Lower lobe of right lung (tissue), 2 donors: ENCODE results near the gene CACNA1H. TPM values are rescaled to one million over a fixed set of nuclear protein-coding genes. Genes with fewer than 3 reads are reported as not detected.

Source experiments
- ATAC-seq, 2 donors: fragments of 200-7000 bp; cut with Tn5 transposase; one replicate each; pipeline ENCODE4 v1.9.1; 2020 to 2022; ENCODE audit warnings: mild to moderate bottlenecking in 2 of 2, moderate library complexity in 2 of 2
- DNase-seq: peaks from one replicate; pipeline ENCODE4 v3.0.0-alpha.2; 2020
- H3K27ac ChIP-seq: fragments of 200-600 bp; one replicate; pipeline ENCODE4 v1.8.0; 2022
- H3K27me3 ChIP-seq: fragments of 200-600 bp; one replicate; pipeline ENCODE4 v1.8.0; 2022; ENCODE audit warnings: low read depth
- H3K36me3 ChIP-seq: fragments of 200-600 bp; one replicate; pipeline ENCODE4 v1.8.0; 2022; ENCODE audit warnings: mild to moderate bottlenecking
- H3K4me1 ChIP-seq: fragments of 200-600 bp; one replicate; pipeline ENCODE4 v1.8.0; 2022
- H3K4me3 ChIP-seq: fragments of 200-600 bp; one replicate; pipeline ENCODE4 v1.8.0; 2022; ENCODE audit warnings: mild to moderate bottlenecking
- H3K9me3 ChIP-seq: fragments of 200-600 bp; one replicate; pipeline ENCODE4 v1.8.0; 2022
- intact Hi-C: fragments of 100-400 bp; cut with DNase I; formaldehyde crosslinking; loops from one replicate; pipeline ENCODE4 v1.11.0; 2022
- total RNA-seq: library from RNA; stranded (reverse); fragmentation: NEBNext Ultra II Directional; extraction: Animal tissue kit (Norgen Biotek cat#: 25700); gene quantifications from one replicate; pipeline ENCODE4 v1.2.1, GENCODE V29; 2021
- TF ChIP-seq, protein P1 (sequence below): fragments of 200-600 bp; IDR thresholded peaks from one replicate; pipeline ENCODE4 v1.8.0; 2022; ENCODE audit warnings: antibody characterized with exemption, mild to moderate bottlenecking
- donor health status: DM: no; HTN: yes; CAD: no; lungs with severe emphysema.

Gene CACNA1H
- total RNA-seq, 1 donor from 2014 or later: 8.4 TPM

DNA sequence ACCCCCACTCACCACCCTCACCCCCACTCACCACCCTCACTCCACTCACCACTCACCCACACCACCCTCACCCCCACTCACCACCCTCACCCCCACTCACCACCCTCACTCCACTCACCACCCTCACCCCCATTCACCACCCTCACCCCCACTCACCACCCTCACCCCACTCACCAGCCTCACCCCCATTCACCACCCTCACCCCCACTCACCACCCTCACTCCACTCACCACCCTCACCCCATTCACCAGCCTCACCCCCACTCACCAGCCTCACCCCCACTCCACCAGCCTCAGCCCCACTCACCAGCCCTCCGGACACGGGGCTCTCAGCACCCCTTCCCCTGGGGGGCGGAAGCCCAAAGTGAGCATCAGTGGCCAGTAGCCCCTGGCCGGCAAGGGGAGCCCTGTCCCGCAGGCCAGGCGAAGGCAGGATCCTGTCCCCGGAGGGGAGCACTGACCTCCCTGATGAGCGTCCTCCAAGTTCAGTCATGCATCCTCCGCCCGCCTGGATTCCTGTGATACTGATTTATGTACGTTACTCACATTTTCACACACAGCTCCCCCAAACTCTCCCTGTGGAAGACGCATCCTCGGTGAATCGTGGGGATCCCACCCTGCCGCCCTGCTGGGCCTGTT is 38.9 kb upstream of the CACNA1H start:
- Histone ChIP-seq H3K4me1 (no peaks in the 10 kb centered on the region), H3K36me3 (no peaks in the 10 kb centered on the region), H3K9me3 (no peaks in the 10 kb centered on the region), H3K27ac (no peak overlapping the region), H3K27me3 (peaks cover 49% of the 10 kb centered on the region), H3K4me3 (no peak overlapping the region)
- intact Hi-C loops: no loop called here
- TF ChIP-seq, protein P1, sequence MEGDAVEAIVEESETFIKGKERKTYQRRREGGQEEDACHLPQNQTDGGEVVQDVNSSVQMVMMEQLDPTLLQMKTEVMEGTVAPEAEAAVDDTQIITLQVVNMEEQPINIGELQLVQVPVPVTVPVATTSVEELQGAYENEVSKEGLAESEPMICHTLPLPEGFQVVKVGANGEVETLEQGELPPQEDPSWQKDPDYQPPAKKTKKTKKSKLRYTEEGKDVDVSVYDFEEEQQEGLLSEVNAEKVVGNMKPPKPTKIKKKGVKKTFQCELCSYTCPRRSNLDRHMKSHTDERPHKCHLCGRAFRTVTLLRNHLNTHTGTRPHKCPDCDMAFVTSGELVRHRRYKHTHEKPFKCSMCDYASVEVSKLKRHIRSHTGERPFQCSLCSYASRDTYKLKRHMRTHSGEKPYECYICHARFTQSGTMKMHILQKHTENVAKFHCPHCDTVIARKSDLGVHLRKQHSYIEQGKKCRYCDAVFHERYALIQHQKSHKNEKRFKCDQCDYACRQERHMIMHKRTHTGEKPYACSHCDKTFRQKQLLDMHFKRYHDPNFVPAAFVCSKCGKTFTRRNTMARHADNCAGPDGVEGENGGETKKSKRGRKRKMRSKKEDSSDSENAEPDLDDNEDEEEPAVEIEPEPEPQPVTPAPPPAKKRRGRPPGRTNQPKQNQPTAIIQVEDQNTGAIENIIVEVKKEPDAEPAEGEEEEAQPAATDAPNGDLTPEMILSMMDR: no peak
- DNase-seq (no peak), ATAC-seq (no peak)

DNA sequence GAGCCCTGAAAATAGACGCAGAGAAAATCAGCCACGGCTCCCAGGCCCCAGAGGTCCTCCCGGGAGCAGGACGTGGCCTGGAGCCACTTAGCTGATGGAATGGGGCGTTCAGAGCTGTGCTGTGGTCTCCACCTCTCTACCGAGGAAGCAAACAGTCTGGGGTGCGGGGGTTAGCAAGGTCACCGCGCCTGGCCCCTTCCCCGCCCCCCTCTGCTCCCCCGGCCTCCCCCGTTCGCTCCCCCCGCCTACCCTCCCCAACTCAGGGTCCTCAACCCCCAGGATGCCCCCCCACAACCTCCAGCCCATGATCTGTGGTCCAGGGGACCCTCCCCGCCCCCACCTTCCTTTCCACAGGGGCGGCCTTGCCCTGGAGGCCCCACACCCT is 36.2 kb upstream of the CACNA1H start:
- Histone ChIP-seq H3K36me3 (no peaks in the 10 kb centered on the region), H3K27me3 (peaks cover 57% of the 10 kb centered on the region), H3K9me3 (no peaks in the 10 kb centered on the region), H3K27ac (no peak overlapping the region), H3K4me3 (no peak overlapping the region), H3K4me1 (no peaks in the 10 kb centered on the region)
- no peak for ATAC-seq
- DNase-seq: no peak
- TF ChIP-seq, protein P1: no peak
- intact Hi-C loops: no loop called here

DNA sequence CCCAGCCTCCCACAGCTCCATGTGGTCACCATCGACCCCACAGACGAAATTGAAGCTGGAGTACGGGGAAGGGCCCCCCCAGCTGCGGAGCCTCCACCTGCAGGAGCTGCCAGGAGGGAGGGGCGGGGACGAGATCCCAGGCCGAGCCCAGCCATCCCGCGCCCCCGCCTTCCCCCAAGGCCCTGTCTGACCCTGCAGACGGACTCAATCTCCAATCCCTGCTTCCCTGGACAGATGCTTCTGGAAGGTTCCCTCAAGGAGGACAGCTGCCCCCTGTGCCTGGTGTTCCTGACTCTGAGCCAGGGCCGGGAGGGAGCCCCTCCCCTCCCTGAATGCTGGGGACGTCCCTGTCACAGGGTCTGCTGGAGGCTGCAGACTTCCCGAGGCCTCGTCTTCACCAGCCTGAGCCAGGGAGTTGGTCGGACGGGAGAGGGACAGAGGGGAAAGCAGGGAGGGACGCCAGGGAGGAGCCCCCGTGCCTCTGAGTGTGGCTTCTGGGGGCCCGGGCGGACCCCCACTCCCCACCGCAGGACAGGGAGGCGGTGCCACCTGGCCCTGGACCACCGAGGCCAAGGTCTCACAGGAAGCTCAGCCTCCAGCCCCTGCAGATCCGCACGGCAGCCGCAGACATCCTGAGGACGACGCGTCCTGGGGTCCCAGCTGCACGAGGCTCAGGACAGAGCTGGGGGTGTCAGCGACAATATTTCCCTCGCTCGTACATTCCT is 35.6 kb upstream of the CACNA1H start:
- TF ChIP-seq, protein P1: no peak
- Histone ChIP-seq H3K36me3 (no peaks in the 10 kb centered on the region), H3K27me3 (peaks cover 54% of the 10 kb centered on the region), H3K4me1 (no peaks in the 10 kb centered on the region), H3K9me3 (no peaks in the 10 kb centered on the region), H3K4me3 (no peak overlapping the region), H3K27ac (no peak overlapping the region)
- ATAC-seq (no peak), DNase-seq (no peak)
- intact Hi-C loops: no loop called here

DNA sequence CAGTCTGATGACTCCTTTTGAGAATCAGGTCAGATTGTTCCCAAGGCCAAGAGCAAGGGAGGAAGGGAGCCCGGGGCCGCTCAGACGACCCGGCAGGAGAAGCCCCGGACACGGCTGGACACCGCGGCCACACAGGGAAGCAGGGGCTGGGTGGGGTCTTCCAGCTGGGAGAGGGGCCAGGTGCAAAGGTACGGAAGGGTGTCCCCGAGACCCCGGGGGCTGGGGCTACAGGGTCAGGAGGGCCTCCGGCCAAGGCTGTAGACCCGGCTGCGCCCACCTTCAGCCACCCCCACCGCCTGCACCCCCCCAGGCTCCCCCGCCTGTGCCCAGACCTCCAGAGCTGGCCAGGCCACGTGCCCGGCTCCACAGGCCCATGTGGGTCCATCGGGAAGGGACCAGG is 35.0 kb upstream of the CACNA1H start:
- ATAC-seq: no peak
- Histone ChIP-seq H3K4me3 (no peak overlapping the region), H3K36me3 (no peaks in the 10 kb centered on the region), H3K27ac (no peak overlapping the region), H3K9me3 (no peaks in the 10 kb centered on the region), H3K4me1 (no peaks in the 10 kb centered on the region), H3K27me3 (peaks cover 51% of the 10 kb centered on the region)
- TF ChIP-seq, protein P1: no peak
- no peak for DNase-seq
- intact Hi-C loops: no loop called here

DNA sequence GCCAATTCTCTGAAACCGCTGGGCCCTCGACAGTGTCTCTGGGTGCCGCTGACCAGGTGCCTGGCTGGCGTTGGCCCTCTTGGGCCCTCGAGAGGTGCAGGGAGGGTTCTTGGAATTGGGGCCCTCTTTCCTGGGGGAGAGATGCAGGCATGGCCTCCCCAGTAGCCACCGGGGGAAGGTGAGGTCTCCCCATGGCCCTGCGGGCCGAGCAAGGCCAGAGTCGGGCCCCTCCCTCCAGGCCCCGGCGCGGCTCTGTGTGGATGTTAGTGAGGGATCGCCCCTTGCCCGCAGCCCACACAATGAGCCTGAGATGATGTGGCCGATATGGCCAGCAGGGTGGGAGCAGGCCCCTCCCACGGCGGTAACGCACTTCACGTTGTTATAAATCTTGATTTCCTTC is 33.8 kb upstream of the CACNA1H start:
- no peaks in the 10 kb centered on the region for H3K4me1 ChIP-seq
- no peaks in the 10 kb centered on the region for H3K36me3 ChIP-seq
- no peak overlapping the region for H3K4me3 ChIP-seq
- DNase-seq (no peak), ATAC-seq (no peak)
- peaks cover 56% of the 10 kb centered on the region for H3K27me3 ChIP-seq
- no peaks in the 10 kb centered on the region for H3K9me3 ChIP-seq
- no peak overlapping the region for H3K27ac ChIP-seq
- intact Hi-C loops: no loop called here
- TF ChIP-seq, protein P1: no peak
